ENCODE measurements around the gene IFRD2. TPM values are rescaled to one million over a fixed set of nuclear protein-coding genes. Genes with fewer than 3 reads are reported as not detected.

Gene IFRD2
- total RNA-seq, 4 donors from 2014 or later = 37.3 to 85.4 (median 64.9) TPM

- H3K9me3 ChIP-seq = no peaks in the 10 kb centered on the region
- WGBS, 2 donors (ENCODE audit: low coverage in 1 of 2) = 45% methylated on average over 4 of the region's 29 CpGs; no CpG with 5 or more reads in 1 of the 2 donors
- peaks cover 0 to 47% of the 10 kb centered on the region in 2 donors for H3K36me3 ChIP-seq
- no peaks in the 10 kb centered on the region for H3K27me3 ChIP-seq
- TF ChIP-seq POLR2A (IDR thresholded peaks at IDR 0.05) (no peak), POLR2AphosphoS5 (IDR thresholded peaks at IDR 0.05) (no peak), EP300 (IDR thresholded peaks at IDR 0.05) (no peak), CTCF (IDR thresholded peaks at IDR 0.05) (no peak)
- H3K4me3 ChIP-seq = peak overlapping the region; percentile 51 to 89
- no peak for ATAC-seq
- H3K4me1 ChIP-seq = peaks cover 0 to 81% (median 46%) of the 10 kb centered on the region in 3 donors
- peak overlapping the region in 3 of 4 donors; percentile 94 to 97 (median 96) for H3K27ac ChIP-seq
These were observed 27.8 kb upstream of the IFRD2 start for GRCh38 chr3:50319894-50320625.

DNA sequence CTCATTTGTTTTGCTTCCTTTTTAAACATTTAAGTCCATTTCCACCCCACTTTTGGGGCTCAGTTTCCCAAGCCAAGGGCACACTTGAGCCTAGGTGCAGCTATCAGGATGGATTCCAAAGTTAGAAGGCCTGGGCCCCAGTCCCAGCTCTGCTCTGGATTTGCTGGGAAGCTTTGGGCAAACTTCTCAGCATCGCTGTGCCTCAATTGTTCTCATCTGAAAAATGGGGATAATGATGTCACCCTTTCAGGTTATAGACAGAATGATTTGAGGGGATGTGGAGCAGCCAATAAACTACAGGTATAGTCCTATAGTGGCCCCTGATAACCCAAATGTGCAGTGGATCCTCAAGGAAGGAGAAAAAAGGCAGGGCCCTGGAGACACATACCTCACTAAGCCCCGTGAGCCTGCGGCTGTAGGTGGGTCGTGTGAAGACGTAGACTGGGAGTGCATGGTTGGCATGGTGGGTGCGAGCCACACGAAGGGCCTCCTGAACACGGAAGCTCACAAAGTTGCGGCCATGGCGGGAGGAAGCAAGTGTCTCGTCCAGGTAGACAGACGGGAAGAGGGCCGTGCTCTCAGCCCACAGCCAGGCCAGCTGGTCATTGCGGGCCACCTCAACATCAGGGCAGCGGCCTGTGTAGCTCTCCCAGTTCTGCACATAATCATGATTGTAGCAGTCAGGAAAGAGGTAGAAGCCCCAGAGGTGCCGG lies 27.1 kb upstream of the IFRD2 start:
- Histone ChIP-seq H3K36me3 (peaks cover 0 to 53% of the 10 kb centered on the region in 2 donors), H3K4me3 (peak overlapping the region in 1 of 2 donors; percentile 89), H3K4me1 (peaks cover 0 to 74% (median 44%) of the 10 kb centered on the region in 3 donors), H3K27me3 (no peaks in the 10 kb centered on the region), H3K9me3 (no peaks in the 10 kb centered on the region), H3K27ac (peak overlapping the region in 2 of 4 donors; percentile 4 to 97)
- no peak for ATAC-seq
- WGBS, 2 donors (ENCODE audit: low coverage in 1 of 2) = 81 to 85% methylated on average over 5 to 9 of the region's 16 CpGs
- no peak for TF ChIP-seq POLR2AphosphoS5 (IDR thresholded peaks at IDR 0.05)
- TF ChIP-seq EP300 (IDR thresholded peaks at IDR 0.05) = no peak
- TF ChIP-seq CTCF (IDR thresholded peaks at IDR 0.05) = no peak
- no peak for TF ChIP-seq POLR2A (IDR thresholded peaks at IDR 0.05)

GRCh38 chr3:50318615-50319014 lies 26.4 kb upstream of the IFRD2 start:
- no peak for TF ChIP-seq POLR2A (IDR thresholded peaks at IDR 0.05)
- TF ChIP-seq EP300 (IDR thresholded peaks at IDR 0.05) = no peak
- TF ChIP-seq POLR2AphosphoS5 (IDR thresholded peaks at IDR 0.05) = no peak
- no peak for TF ChIP-seq CTCF (IDR thresholded peaks at IDR 0.05)
- H3K27ac ChIP-seq = peak overlapping the region in 2 of 4 donors; percentile 10 to 97
- ATAC-seq = no peak
- no peaks in the 10 kb centered on the region for H3K27me3 ChIP-seq
- H3K4me3 ChIP-seq = peak overlapping the region in 1 of 2 donors; percentile 89
- peaks cover 0 to 67% (median 40%) of the 10 kb centered on the region in 3 donors for H3K4me1 ChIP-seq
- no CpG with 5 or more reads among the region's 10 CpGs for WGBS, 2 donors (ENCODE audit: low coverage in 1 of 2)
- H3K9me3 ChIP-seq = no peaks in the 10 kb centered on the region
- peaks cover 0 to 54% of the 10 kb centered on the region in 2 donors for H3K36me3 ChIP-seq

DNA sequence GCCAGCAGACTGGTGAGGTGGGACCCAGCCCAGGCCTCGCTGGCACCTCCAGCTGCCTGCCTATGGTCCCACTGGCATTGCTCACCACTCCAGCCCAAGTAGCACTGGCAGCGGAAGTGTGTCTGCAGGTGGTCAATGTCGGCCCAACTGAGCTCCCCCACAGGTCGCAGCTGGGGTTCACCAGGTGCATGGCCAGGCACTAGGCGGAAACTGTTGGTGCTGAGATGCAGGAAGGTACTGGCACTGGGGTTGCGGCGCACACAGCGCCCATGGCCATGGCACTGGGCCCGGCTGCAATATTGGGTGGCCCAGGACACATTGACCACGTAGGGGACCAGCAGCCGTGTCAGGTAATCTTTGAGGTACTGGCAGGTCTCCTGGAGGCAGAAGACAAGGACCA lies 25.9 kb upstream of the IFRD2 start:
- H3K4me3 ChIP-seq = peak overlapping the region in 1 of 2 donors; percentile 89
- ATAC-seq = no peak
- 67% methylated on average over 2 of the region's 11 CpGs; no CpG with 5 or more reads in 1 of the 2 donors for WGBS, 2 donors (ENCODE audit: low coverage in 1 of 2)
- H3K27me3 ChIP-seq = no peaks in the 10 kb centered on the region
- H3K27ac ChIP-seq = peak overlapping the region in 3 of 4 donors; percentile 7 to 24 (median 10)
- no peaks in the 10 kb centered on the region for H3K9me3 ChIP-seq
- H3K36me3 ChIP-seq = peaks cover 0 to 54% of the 10 kb centered on the region in 2 donors
- TF ChIP-seq CTCF (IDR thresholded peaks at IDR 0.05) (no peak), POLR2AphosphoS5 (IDR thresholded peaks at IDR 0.05) (no peak), POLR2A (IDR thresholded peaks at IDR 0.05) (no peak), EP300 (IDR thresholded peaks at IDR 0.05) (no peak)
- H3K4me1 ChIP-seq = peaks cover 0 to 62% (median 40%) of the 10 kb centered on the region in 3 donors

All from gastroesophageal sphincter (tissue), 4 donors.